SW 1271 (cell line): ENCODE results near the gene TOGARAM1.
A peak's percentile ranks its signal among the peaks of the same experiment; 100 is the strongest.

Experiments used
- DNase-seq, 2 experiments: peaks; one replicate each; lab custom pipeline; 2025; lab: John Stamatoyannopoulos, UW

The TOGARAM1 gene

DNA sequence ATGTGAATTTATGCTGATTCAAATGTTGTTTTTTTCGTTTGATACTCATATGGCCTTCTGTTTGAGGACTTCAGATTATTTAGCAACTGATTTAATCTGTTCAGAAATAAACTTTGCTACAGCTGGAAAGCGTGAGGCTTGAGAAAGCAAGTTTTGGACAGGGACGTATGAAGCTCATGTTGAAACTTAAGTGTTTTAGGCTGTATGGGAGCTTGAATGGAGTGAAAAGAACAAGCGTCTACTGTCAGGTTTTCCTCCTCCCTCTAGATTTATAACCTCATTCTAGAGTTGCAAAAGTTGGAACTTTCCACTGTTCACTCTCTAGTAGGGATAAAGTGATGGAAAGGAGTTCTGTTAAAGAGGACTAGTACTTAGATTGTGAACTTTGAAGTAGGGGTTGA lies 123.0 kb downstream of the TOGARAM1 start:
- peak in 1 of 2 experiments; percentile 18 for DNase-seq

DNA sequence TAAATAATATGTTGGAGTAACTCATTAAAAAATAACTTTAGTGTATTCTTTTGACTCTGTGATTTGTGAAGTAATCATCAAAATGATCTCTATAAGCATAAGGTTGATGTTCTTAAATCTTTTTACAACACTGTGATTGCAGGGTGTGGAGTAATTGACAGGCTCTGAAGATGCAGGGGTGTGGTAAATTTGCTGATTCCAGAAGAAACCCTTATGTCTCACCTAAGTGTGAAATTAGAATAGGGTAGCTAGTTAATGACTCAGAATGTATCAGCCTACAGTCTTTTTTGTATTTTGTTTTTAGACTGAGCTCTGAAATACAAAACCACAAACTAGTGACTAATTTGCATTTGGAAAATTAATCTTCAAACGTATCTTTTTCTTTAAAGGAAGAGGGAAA lies 127.8 kb downstream of the TOGARAM1 start:
- DNase-seq, result no peak

DNA sequence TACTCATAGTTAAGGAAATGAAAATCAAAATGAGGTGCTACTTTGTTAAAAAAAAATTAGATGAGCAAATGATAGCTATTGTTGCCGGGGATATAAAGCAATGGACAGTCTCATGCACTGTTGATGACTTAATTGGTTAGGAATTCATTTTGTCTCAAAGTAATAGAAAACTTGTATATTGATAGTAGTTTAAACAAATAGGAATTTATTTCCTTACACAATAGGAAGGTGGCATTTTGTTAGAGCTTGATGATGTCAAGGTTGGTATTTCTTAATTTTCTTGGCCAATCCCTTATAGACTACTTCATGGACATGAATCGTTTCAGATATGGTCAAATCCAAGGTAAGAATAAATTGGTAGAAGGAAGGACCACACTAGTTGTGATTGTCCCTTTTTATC lies 129.7 kb downstream of the TOGARAM1 start:
- no peak for DNase-seq

DNA sequence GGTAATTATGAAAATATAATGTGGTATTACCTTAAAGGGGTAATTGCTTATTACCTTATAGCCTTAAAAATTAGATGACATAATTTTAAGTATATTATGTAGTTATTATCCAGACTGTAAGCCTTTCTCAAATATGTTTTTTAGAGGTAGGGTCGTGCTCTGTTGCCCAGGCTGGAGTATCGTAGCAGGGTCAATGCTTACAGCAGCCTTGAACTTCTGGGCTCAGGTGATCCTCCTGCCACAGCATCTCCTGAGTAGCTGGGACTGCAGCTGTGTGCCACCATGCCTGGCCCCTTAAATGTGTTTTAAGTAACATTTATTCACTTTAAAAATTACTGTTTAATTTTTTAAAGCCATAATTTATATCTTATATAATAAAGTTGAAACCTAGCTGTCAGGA lies 132.3 kb downstream of the TOGARAM1 start:
- no peak for DNase-seq

DNA sequence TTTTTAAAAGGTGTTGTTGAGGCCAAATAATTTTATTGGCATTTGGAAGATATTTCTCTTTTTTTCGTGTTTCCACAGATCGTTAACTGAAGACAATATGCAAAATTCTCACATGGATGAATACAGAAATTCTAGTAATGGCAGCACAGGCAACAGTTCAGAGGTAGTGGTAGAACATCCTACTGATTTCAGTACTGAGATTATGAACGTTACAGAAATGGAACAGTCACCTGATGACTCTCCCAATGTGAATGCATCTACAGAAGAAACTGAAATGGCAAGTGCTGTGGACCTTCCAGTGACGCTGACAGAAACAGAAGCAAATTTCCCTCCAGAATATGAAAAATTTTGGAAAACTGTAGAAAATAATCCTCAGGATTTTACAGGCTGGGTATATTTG lies 133.2 kb downstream of the TOGARAM1 start:
- DNase-seq, result no peak

DNA sequence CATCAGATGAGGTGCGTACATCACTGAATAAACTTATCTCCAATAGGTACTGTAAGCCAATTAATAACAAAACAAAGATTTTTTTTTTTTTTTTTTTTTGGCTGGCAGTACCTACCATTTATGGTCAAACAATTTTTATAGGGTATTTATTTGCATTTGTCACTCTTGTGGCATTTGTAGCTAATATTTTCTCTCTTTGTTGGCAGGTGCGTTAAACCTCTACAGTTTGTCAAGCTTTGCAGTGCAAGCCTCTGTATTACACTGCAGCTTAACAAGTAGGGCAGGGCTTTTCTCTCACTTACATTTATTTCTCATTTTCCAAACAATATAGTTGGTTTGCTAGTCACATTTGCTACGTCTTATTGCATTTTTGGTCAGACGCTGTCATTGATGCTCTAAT lies 134.2 kb downstream of the TOGARAM1 start:
- no peak for DNase-seq

DNA sequence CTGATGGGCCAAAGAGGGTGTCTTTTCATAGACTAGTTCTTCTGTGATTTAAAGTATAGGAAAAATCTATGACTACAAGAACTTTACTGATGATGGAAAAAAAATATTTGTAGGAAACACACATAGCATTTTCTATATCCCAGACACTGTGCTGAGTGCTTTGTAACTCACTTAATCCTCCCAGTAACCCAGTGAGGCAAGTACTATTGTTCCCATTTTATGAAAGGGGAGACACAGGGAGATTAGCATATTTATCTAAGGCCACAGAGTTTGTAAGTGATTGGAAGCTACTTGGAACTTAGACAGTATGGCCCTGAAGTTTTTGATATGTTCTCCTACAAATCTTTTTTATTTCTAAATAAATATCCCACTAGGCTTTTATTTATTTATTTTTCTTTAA lies 141.8 kb downstream of the TOGARAM1 start:
- no peak for DNase-seq

DNA sequence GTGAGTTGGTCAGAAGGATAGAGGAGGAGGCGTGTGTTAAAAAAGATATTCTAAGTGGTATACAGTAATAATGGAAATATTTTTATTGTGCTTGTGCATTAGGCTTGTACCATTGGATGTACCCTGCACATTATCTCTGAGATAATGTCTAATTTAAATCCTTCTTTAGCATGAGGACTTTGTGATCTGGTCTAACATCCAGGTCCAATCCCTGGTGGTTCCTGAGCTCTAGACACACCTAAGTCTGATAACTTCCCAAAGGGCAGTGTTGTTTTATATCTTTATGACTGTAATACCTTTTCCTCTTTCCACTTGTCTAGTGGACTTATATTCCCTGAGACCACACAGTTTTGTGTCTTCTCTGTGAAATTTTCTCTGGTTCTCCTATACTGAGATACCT lies 142.6 kb downstream of the TOGARAM1 start:
- DNase-seq, result no peak

DNA sequence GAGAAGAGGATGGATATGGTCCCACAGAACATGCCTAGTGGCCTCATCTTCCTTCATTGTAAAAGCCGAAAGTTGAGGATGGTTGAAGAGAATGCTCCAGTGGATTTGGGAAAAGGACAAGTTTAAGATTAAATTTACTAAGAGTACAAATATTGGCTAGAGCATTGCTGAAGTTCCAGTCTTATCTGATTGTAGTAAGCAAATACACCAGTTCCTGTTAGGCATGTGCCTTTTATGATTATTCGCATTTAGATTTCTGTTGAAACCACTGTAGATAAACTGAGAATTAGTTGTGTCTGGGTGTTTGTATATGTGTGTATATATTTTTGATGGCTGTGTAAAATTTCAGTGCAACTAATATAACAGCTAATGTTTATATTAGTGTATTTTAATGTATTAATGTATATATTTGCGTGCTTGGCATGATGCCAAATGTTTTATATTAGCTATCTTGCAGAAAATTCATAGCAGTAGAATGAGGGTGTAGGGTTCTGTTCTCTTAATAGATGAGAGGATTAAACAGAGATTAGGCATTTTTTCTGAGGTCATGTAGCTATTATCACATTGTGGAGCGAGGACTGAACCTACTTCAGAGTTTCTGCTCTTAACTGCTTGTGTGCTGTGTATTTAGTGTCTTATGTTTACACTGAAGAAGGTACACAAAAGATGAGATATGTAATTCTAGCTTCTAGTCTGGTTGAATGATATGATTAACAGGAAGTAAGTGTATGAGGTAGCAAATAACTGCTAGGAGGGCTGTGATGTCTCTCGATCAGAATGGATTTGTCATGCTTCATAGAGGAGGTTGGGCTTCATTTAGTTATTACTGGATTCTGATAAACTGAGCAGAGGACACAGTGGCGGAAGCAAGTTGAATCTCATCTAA lies 151.1 kb downstream of the TOGARAM1 start:
- DNase-seq, result no peak

DNA sequence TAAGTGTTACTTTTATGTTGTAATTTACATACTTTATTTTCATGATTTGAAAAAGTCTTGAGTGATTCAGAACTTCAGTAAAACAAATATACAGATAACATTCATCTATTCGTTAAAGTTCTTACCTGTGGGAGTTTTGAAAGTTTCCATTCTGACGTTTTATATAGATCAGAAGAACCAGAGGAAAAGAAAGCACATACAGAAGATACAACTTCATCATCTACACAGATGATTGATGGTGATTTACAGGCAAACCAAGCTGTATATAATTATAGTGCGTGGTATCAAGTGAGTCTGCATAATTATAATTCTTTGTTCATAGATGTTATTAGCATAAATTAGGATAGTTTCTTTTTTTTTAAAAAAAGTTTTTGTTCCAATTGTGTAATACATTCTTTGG lies 152.3 kb downstream of the TOGARAM1 start:
- no peak for DNase-seq

DNA sequence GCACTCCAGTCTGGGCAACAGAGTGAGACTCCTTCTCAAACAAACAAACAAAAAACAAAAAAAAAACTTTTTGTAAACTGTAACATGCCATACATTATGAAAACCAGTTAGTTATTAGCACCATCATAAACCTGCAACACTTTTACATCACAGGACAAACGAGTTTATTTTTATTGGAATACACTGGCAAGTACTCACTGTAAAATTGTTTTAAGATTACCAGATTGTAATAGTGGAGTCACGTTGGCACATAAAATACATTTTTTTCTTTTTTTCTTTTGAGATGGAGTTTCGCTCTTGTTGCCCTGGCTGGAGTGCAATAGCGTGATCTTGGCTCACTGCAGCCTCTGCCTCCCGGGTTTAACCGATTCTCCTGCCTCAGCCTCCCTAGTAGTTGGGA lies 156.6 kb downstream of the TOGARAM1 start:
- DNase-seq, result no peak

DNA sequence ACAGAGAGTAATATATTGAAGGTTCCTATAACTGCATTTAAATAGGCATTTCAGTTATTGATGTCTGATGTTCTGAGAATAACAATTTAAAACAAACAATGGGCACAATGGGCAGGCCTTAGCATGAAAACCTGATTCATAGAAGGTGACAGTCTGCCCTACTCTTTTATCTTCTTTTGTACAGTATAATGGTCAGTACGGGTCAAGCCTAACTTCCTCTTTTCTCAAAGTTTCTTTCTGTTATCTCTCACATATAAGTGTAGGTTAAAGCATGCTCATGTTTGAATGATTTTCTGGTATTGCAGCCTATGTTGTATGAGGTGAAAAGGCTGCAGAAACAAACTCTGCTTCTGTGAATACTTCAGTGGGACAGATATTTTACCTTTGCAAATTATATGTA lies 158.1 kb downstream of the TOGARAM1 start:
- no peak for DNase-seq

DNA sequence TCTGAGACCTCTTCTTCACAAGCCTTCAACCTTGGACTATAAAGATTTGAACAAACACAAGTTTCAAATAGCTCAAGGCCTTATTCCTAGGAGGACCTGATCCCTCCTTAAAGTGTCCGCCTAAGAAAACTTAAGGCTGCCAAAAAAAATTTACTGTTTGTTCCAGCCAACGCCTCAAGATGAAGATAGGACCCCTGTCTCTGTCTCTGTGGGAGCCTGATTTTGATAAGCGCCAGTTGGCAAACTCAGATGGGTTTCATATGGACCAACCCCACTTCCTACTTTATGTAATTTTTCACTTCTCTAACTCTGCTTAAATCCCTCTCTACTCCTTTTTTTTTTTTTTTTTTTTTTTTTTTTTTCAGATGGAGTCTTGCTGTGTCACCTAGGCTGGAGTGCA lies 161.3 kb downstream of the TOGARAM1 start:
- DNase-seq, result no peak
